Breast epithelium (tissue), 4 donors: ENCODE results near the gene ASAP3. TPM values are rescaled to one million over a fixed set of nuclear protein-coding genes. Genes with fewer than 3 reads are reported as not detected.

Experiments
- DNase-seq, 2 donors: peaks; one replicate each; pipeline ENCODE4 v3.0.0-alpha.2; 2019; ENCODE audit warnings: low spot score in 2 of 2
- H3K27ac ChIP-seq, 2 donors: fragments of 200-600 bp; sonication (generic) in 1 of 2; one replicate each; pipeline ENCODE4 v1.5.1; 2016 to 2019; ENCODE audit warnings: mild to moderate bottlenecking in 1 of 2
- H3K27me3 ChIP-seq, 2 donors: fragments of 200-600 bp; sonication (generic) in 1 of 2; one replicate each; pipeline versions ENCODE4 v1.5.1 to v1.6.0; 2017 to 2019; ENCODE audit warnings: control low read depth in 1 of 2, mild to moderate bottlenecking in 1 of 2
- H3K36me3 ChIP-seq: fragments of 200-600 bp; one replicate; pipeline ENCODE4 v1.5.1; 2019
- H3K4me1 ChIP-seq, 2 donors: fragments of 200-600 bp; sonication (generic); one replicate each; pipeline ENCODE4 v1.5.1; 2016 to 2019; ENCODE audit warnings: control low read depth in 1 of 2
- H3K4me3 ChIP-seq, 3 donors: fragments of 200-600 bp; sonication (generic); 1 replicate in 2 of 3; 2 replicates in 1 of 3; pipeline ENCODE4 v1.5.1; 2016 to 2019; ENCODE audit warnings: mild to moderate bottlenecking in 3 of 3, moderate library complexity in 2 of 3
- H3K9me3 ChIP-seq, 2 donors: fragments of 200-600 bp; sonication (generic) in 1 of 2; one replicate each; pipeline ENCODE4 v1.5.1; 2016 to 2019; ENCODE audit warnings: control low read depth in 1 of 2
- POLR2A ChIP-seq: fragments of 450-650 bp; IDR thresholded peaks from one replicate; pipeline ENCODE4 v1.6.1; 2016; ENCODE audit warnings: antibody characterized with exemption, mild to moderate bottlenecking, moderate library complexity
- POLR2AphosphoS5 ChIP-seq, 3 donors: sonication (generic); formaldehyde crosslinking; IDR thresholded peaks; one replicate each; pipeline ENCODE4 v1.6.1; 2017; ENCODE audit warnings: antibody characterized with exemption in 3 of 3
- intact Hi-C: fragments of 100-400 bp; cut with DNase I; formaldehyde crosslinking; loops from one replicate; pipeline ENCODE4 v1.15.1; 2023; ENCODE audit warnings: low total_unique reads
- total RNA-seq, 3 donors: library from RNA; depleted of rRNA; stranded (reverse); fragments of >200 nt; gene quantifications; one replicate each; pipeline ENCODE4 v1.1.0, GENCODE V29; 2016
- TF ChIP-seq, protein P1 (sequence below), 3 donors: fragments of 450-650 bp; IDR thresholded peaks; one replicate each; pipeline ENCODE4 v1.5.1; 2016 to 2017; ENCODE audit warnings: antibody characterized with exemption in 3 of 3, mild to moderate bottlenecking in 3 of 3, moderate library complexity in 3 of 3

The ASAP3 gene
- total RNA-seq, 3 donors from 2014 or later = 47.7 to 61.6 (median 54.9) TPM

DNA sequence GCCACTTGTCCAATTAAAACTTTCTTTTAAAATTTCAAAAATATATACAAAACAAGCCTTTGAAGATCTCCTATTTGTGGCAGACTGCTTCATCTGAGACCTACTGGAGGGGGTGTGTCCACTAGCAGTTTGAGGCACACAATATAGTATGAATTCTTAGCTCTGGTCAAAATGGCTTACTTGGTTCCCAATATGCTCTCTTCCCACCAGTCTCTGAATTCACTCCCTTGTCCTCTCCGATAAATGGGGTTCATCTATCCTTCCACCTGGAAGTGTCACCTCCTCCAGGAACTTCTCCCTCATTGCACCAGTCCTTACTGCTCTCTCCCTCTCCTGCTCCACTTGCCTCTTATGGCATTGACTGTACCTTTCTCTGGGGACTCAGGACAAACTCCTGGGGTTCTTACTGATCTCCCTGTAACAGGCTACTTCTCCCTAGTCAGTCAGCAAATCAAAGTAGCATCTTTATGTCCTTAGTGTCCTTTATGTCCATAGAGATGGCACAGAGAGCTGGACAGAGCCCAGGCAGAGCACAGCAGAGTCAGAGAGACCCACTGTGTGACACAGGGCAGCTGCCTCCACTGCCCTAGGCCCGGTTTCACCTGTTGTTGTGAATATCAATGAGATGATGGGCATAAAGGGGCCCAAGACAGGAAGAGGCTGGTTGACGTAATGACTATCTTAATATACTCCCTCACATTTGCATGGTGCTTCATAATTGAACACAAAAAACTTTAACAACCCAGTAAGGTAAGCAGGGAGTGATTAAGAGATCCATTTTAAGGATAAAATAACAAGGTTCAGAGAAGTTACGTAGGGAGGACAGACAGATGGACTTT is 3.6 kb downstream of the ASAP3 start:
- H3K27me3 ChIP-seq = no peaks in the 10 kb centered on the region
- no peak for DNase-seq
- peaks cover 0 to 5% of the 10 kb centered on the region in 2 donors for H3K4me1 ChIP-seq
- no peaks in the 10 kb centered on the region for H3K36me3 ChIP-seq
- H3K4me3 ChIP-seq = no peak overlapping the region
- TF ChIP-seq POLR2AphosphoS5 (IDR thresholded peaks at IDR 0.05) (no peak), POLR2A (no peak)
- TF ChIP-seq, protein P1, sequence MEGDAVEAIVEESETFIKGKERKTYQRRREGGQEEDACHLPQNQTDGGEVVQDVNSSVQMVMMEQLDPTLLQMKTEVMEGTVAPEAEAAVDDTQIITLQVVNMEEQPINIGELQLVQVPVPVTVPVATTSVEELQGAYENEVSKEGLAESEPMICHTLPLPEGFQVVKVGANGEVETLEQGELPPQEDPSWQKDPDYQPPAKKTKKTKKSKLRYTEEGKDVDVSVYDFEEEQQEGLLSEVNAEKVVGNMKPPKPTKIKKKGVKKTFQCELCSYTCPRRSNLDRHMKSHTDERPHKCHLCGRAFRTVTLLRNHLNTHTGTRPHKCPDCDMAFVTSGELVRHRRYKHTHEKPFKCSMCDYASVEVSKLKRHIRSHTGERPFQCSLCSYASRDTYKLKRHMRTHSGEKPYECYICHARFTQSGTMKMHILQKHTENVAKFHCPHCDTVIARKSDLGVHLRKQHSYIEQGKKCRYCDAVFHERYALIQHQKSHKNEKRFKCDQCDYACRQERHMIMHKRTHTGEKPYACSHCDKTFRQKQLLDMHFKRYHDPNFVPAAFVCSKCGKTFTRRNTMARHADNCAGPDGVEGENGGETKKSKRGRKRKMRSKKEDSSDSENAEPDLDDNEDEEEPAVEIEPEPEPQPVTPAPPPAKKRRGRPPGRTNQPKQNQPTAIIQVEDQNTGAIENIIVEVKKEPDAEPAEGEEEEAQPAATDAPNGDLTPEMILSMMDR (IDR thresholded peaks at IDR 0.05) = no peak
- intact Hi-C loops = no loop called here
- no peaks in the 10 kb centered on the region for H3K9me3 ChIP-seq
- peak overlapping the region in 1 of 2 donors; percentile 75 for H3K27ac ChIP-seq

DNA sequence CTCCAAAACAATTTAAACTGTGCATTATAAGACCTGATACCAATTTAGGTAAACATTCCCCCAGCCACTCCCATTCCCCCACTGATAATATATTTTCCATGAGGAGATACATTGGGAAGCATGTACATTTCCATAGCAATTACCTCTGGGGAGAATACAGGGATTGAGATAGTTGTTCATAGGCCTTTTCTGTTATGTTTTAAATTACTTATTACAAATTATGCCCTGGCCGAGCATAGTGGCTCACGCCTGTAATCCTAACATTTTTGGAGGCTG is 4.4 kb downstream of the ASAP3 start:
- Histone ChIP-seq H3K36me3 (no peaks in the 10 kb centered on the region), H3K27ac (peak overlapping the region in 1 of 2 donors; percentile 75), H3K9me3 (no peaks in the 10 kb centered on the region), H3K4me3 (no peak overlapping the region), H3K27me3 (no peaks in the 10 kb centered on the region), H3K4me1 (peaks cover 0 to 12% of the 10 kb centered on the region in 2 donors)
- no peak for DNase-seq
- intact Hi-C loops = no loop called here
- TF ChIP-seq, protein P1 (IDR thresholded peaks at IDR 0.05) = no peak
- TF ChIP-seq POLR2AphosphoS5 (IDR thresholded peaks at IDR 0.05) (no peak), POLR2A (no peak)

DNA sequence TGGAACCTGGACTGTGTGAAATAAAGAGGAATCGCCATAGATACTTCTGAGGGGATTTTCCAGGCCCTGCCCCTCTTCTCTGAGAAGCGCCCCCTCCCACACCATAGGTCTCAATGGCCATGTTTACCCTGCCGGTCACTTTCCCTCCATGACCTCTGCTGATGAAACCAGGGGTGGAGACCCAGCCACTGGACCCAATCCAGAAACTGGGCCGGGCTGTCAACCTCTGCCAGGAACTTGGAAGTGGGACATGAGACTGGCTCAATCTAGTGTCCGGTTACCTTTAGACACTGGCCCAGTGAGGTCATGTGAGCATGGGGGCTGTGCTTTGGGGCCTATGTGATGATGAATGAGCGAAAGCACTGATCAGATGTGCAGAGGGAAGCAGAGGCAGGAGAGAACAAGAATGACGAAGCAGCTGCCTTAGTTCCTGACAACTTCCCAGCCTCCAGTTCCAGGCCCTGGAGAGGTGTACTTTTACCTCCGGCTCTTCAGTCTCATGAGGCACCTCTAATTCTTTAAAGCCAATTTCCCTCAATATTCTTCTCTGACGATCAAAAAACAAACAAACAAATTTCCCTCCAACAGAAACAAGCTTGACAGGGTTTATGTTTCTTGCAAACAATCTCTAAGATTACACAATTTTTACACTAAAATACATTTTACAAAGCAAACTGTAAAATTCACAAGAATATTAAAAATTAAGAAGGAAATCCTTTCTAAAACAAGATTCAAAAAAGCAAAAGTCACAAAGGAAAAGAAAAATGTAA is 4.9 kb downstream of the ASAP3 start:
- intact Hi-C loops = no loop called here
- no peaks in the 10 kb centered on the region for H3K36me3 ChIP-seq
- H3K4me3 ChIP-seq = no peak overlapping the region
- H3K27ac ChIP-seq = peak overlapping the region; percentile 46 to 75
- TF ChIP-seq, protein P1 (IDR thresholded peaks at IDR 0.05) = no peak
- peak; percentile 27 to 56 (median 47) for TF ChIP-seq POLR2AphosphoS5 (IDR thresholded peaks at IDR 0.05)
- no peaks in the 10 kb centered on the region for H3K27me3 ChIP-seq
- no peaks in the 10 kb centered on the region for H3K9me3 ChIP-seq
- H3K4me1 ChIP-seq = peaks cover 0 to 12% of the 10 kb centered on the region in 2 donors
- DNase-seq = peak; percentile 66 to 78

DNA sequence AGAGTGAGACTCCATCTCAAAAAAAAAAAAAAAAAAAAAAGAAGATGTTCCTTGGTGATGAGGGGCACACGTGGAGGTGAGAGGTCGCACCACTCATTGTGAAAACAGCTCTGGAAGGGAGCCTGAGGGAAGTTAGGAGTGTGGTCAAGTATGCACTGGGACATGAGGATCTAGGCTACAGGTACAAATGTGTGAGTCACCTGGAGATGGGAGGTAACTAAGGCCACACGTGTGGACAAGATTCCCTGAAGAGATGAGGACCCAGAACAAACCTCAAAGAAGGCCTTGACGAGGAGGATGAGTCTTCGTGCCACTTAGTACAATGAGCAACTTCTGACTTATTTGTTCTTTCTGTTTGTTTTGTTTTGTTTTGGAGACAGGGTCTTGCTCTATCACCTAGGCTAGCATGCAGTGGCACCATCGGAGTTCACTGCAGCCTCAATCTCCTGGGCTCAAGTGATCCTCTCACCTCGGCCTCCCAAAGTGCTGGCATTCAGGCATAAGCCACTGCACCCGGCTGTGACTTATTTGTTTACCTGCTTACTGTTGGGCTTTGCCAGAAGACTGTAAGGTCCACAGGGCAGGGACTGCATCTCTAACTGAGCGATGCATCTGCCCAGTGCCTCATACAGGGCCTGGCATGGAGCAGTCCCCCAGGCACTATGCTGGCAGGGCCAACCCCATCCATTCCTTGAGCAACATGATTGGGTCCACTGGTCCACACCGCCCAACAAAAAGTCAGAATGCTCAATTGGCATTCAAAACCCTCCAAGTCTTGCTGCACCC is 6.4 kb downstream of the ASAP3 start:
- intact Hi-C loops = no loop called here
- H3K27ac ChIP-seq = peak overlapping the region; percentile 46 to 75
- no peaks in the 10 kb centered on the region for H3K9me3 ChIP-seq
- peak in 1 of 2 donors; percentile 46 for DNase-seq
- TF ChIP-seq POLR2A (no peak), POLR2AphosphoS5 (IDR thresholded peaks at IDR 0.05) (peak in 1 of 3 donors; percentile 19)
- TF ChIP-seq, protein P1 (IDR thresholded peaks at IDR 0.05) = no peak
- peaks cover 0 to 12% of the 10 kb centered on the region in 2 donors for H3K4me1 ChIP-seq
- no peaks in the 10 kb centered on the region for H3K27me3 ChIP-seq
- no peaks in the 10 kb centered on the region for H3K36me3 ChIP-seq
- H3K4me3 ChIP-seq = no peak overlapping the region
